SK-N-MC (cell line): ENCODE results near the gene OSBPL10.

Experiments used
- DNase-seq: peaks from one replicate; pipeline ENCODE4 v3.0.0-alpha.2; 2011; ENCODE audit warnings: low read depth, low spot score
- H3K27ac ChIP-seq: fragments of 200-600 bp; sonication (generic); 2 replicates; pipeline ENCODE4 v1.5.1; 2016; ENCODE audit warnings: mixed run types
- H3K36me3 ChIP-seq: fragments of 200-600 bp; sonication (generic); 2 replicates; pipeline ENCODE4 v1.6.1; 2017; ENCODE audit warnings: antibody characterized with exemption, low read length, mixed read lengths; ENCODE audit not compliant: insufficient read depth
- H3K4me3 ChIP-seq: fragments of 200-600 bp; sonication (generic); 2 replicates; pipeline ENCODE4 v1.5.1; 2016
- H3K9ac ChIP-seq: fragments of 200-600 bp; sonication (generic); 2 replicates; pipeline ENCODE4 v1.8.0; 2017; ENCODE audit warnings: mixed run types, mixed read lengths; ENCODE audit not compliant: insufficient read length
- H3K9me3 ChIP-seq: fragments of 200-600 bp; sonication (generic); 2 replicates; pipeline ENCODE4 v1.6.1; 2017; ENCODE audit warnings: low read depth, mild to moderate bottlenecking, antibody characterized with exemption, low read length, moderate library complexity, mixed read lengths
- EZH2 ChIP-seq: fragments of 200-600 bp; sonication (generic); IDR thresholded peaks from one replicate; pipeline ENCODE4 v1.6.1; 2017; ENCODE audit warnings: antibody characterized with exemption
- FOXP2 ChIP-seq: optimal IDR thresholded peaks from 2 replicates; pipeline ENCODE3; 2011; ENCODE audit warnings: mild to moderate bottlenecking, moderate library complexity; ENCODE audit not compliant: insufficient read depth; ENCODE audit errors: extremely low read length, control extremely low read depth
- POLR2AphosphoS5 ChIP-seq: IDR thresholded peaks from 2 replicates; pipeline ENCODE4 v1.6.1; 2012; ENCODE audit warnings: mild to moderate bottlenecking, low read depth, low read length, borderline replicate concordance

OSBPL10 gene

GRCh38 chr3:31707286-31707685 lies 273.8 kb downstream of the OSBPL10 start:
- no peak for TF ChIP-seq EZH2
- no peak for TF ChIP-seq FOXP2
- no peak for TF ChIP-seq POLR2AphosphoS5
- DNase-seq, result no peak
- no peak overlapping the region for H3K27ac ChIP-seq
- no peak overlapping the region for H3K4me3 ChIP-seq
- no peak overlapping the region for H3K9ac ChIP-seq
- no peaks in the 10 kb centered on the region for H3K36me3 ChIP-seq
- H3K9me3 ChIP-seq, result no peaks in the 10 kb centered on the region

DNA sequence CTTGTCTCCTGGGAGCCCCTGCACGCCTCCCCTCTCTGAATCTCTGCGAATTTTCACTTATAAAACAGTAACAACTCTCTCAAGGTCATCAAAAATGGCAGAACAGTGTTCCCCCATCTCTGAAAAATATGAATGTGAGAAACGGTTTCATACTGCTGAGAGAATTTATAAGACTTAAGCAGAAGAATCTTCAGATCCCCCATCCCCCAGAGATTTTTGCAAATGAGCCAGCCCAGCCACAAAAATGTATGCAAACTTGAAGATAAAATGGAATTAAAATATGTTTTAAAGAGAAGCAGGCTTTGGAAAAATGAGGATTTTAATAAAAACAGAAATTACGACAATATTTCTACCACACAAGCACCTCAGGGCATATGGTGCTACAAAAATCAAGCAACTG lies 275.3 kb downstream of the OSBPL10 start:
- Histone ChIP-seq H3K4me3 (no peak overlapping the region), H3K36me3 (no peaks in the 10 kb centered on the region), H3K9ac (no peak overlapping the region), H3K9me3 (no peaks in the 10 kb centered on the region), H3K27ac (no peak overlapping the region)
- TF ChIP-seq FOXP2, result no peak
- TF ChIP-seq EZH2, result no peak
- no peak for TF ChIP-seq POLR2AphosphoS5
- DNase-seq, result no peak

- H3K36me3 ChIP-seq, result no peaks in the 10 kb centered on the region
- no peaks in the 10 kb centered on the region for H3K9me3 ChIP-seq
- H3K27ac ChIP-seq, result no peak overlapping the region
- no peak overlapping the region for H3K4me3 ChIP-seq
- H3K9ac ChIP-seq, result no peak overlapping the region
- no peak for TF ChIP-seq POLR2AphosphoS5
- no peak for TF ChIP-seq EZH2
- TF ChIP-seq FOXP2, result no peak
- DNase-seq, result no peak
Observed at GRCh38 chr3:31704591-31705179, 276.4 kb downstream of the OSBPL10 start.

GRCh38 chr3:31704156-31704555 lies 276.9 kb downstream of the OSBPL10 start:
- DNase-seq, result no peak
- Histone ChIP-seq H3K9ac (no peak overlapping the region), H3K9me3 (no peaks in the 10 kb centered on the region), H3K27ac (no peak overlapping the region), H3K36me3 (no peaks in the 10 kb centered on the region), H3K4me3 (no peak overlapping the region)
- TF ChIP-seq FOXP2 (no peak), POLR2AphosphoS5 (no peak), EZH2 (no peak)

GRCh38 chr3:31701286-31701685 lies 279.8 kb downstream of the OSBPL10 start:
- Histone ChIP-seq H3K36me3 (no peaks in the 10 kb centered on the region), H3K4me3 (no peak overlapping the region), H3K9ac (no peak overlapping the region), H3K9me3 (no peaks in the 10 kb centered on the region), H3K27ac (no peak overlapping the region)
- no peak for DNase-seq
- TF ChIP-seq EZH2, result no peak
- no peak for TF ChIP-seq POLR2AphosphoS5
- no peak for TF ChIP-seq FOXP2

GRCh38 chr3:31699309-31699953 lies 281.6 kb downstream of the OSBPL10 start:
- Histone ChIP-seq H3K4me3 (no peak overlapping the region), H3K9ac (no peak overlapping the region), H3K36me3 (no peaks in the 10 kb centered on the region), H3K9me3 (no peaks in the 10 kb centered on the region), H3K27ac (no peak overlapping the region)
- no peak for DNase-seq
- TF ChIP-seq EZH2 (no peak), FOXP2 (no peak), POLR2AphosphoS5 (no peak)

- no peak for DNase-seq
- Histone ChIP-seq H3K4me3 (no peak overlapping the region), H3K9ac (no peak overlapping the region), H3K36me3 (no peaks in the 10 kb centered on the region), H3K27ac (no peak overlapping the region), H3K9me3 (no peaks in the 10 kb centered on the region)
- TF ChIP-seq POLR2AphosphoS5 (no peak), EZH2 (no peak), FOXP2 (no peak)
Observed at GRCh38 chr3:31696815-31697548, 284.1 kb downstream of the OSBPL10 start.

DNA sequence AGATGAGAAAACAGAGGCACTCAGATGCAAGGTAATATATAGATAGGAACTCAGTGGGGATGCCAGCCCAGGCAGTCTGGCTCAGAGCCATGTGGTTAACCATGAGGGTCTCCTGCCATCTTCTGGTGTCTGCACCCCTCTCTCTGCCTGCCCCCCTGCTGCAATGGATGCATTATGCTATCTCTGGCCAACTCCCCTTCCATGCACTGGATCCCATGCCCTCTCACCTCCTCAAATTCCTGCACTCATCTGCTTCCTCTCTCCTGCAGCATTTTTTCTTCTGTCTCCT lies 285.1 kb downstream of the OSBPL10 start:
- TF ChIP-seq POLR2AphosphoS5, result no peak
- TF ChIP-seq FOXP2, result no peak
- TF ChIP-seq EZH2, result no peak
- Histone ChIP-seq H3K27ac (no peak overlapping the region), H3K4me3 (no peak overlapping the region), H3K36me3 (no peaks in the 10 kb centered on the region), H3K9me3 (no peaks in the 10 kb centered on the region), H3K9ac (no peak overlapping the region)
- DNase-seq, result no peak

DNA sequence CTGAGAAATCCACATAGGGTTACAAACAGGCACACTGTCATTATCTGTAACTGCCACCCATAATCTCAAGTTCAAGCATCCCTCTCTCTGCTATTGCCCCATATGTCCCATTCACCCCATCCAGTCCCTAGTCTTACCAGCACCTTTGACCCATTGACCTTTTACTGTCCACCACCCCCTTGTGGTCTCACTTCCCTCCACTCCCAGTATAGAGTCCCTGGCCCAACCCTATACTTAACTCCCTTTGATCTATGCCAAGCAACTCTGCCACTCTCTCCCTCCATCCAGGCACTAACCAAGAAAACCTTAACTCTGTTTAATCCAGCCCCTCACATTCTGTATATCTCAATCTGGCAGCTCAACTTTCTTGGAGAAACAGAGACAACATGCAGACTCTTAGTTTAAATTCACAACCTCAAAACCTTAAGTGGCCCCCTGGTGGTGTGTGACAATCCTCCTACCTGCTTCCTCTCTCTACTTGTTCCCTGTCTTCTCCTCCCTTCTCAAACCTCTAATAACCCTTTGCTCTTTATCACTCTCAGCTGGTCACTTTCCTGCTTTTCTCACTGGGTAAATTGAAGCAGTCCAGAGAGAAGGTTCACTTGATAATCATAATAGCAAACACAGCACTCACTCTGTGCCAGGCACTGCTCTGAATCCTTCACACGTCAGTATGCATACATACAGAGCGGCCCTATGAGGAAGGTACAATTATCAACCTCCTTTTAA lies 285.6 kb downstream of the OSBPL10 start:
- Histone ChIP-seq H3K27ac (no peak overlapping the region), H3K9me3 (no peaks in the 10 kb centered on the region), H3K36me3 (no peaks in the 10 kb centered on the region), H3K9ac (no peak overlapping the region), H3K4me3 (no peak overlapping the region)
- no peak for TF ChIP-seq POLR2AphosphoS5
- TF ChIP-seq FOXP2, result no peak
- TF ChIP-seq EZH2, result no peak
- no peak for DNase-seq
